ENCODE data around the gene CHCHD6.

DNA sequence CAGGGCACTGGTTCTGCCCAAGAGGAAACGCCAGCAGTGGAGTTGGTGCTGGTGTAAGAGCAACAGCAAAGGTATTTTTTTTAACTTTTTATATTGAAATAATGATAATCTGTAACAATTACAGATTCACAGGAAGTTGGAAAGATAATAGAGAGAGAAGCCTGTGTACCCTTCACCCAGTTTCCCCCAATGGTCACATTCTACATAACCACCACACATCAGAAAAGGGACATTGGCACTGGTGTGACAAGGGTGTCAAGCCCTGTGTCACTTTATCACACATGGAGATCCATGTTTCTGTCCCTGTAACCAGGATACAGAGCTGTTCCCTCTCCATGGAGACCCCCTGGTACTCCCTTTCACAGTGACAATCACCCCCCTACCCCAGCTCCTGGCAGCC is 269.8 kb downstream of the CHCHD6 start:
- TF ChIP-seq, protein P1, sequence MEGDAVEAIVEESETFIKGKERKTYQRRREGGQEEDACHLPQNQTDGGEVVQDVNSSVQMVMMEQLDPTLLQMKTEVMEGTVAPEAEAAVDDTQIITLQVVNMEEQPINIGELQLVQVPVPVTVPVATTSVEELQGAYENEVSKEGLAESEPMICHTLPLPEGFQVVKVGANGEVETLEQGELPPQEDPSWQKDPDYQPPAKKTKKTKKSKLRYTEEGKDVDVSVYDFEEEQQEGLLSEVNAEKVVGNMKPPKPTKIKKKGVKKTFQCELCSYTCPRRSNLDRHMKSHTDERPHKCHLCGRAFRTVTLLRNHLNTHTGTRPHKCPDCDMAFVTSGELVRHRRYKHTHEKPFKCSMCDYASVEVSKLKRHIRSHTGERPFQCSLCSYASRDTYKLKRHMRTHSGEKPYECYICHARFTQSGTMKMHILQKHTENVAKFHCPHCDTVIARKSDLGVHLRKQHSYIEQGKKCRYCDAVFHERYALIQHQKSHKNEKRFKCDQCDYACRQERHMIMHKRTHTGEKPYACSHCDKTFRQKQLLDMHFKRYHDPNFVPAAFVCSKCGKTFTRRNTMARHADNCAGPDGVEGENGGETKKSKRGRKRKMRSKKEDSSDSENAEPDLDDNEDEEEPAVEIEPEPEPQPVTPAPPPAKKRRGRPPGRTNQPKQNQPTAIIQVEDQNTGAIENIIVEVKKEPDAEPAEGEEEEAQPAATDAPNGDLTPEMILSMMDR (IDR thresholded peaks at IDR 0.05; ENCODE audit: insufficient read depth, low read length, poor library complexity, severe bottlenecking) = no peak
- TF ChIP-seq EZH2phosphoT487 (conservative IDR thresholded peaks at IDR 0.05; ENCODE audit: low read length) = no peak
